ENCODE results near the gene CD180. TPM values are rescaled to one million over a fixed set of nuclear protein-coding genes. Genes with fewer than 3 reads are reported as not detected.

CD180 gene
- total RNA-seq, 1 experiment from 2014 or later = not detected

GRCh38 chr5:67200809-67201562 lies 4.4 kb upstream of the CD180 start:
- no TSS peak for BruUV-seq (replicated peaks)
- no peaks in the 10 kb centered on the region for H3K4me1 ChIP-seq
- peaks cover 5% of the 10 kb centered on the region; the same call in 1 of the 2 replicates for H3K9me3 ChIP-seq
- ChIA-PET CTCF (no interaction called here), POLR2A (no interaction called here)
- H3K4me3 Mint-ChIP-seq (ENCODE audit: unreplicated experiment) = no peak overlapping the region
- intact Hi-C loops (cut with micrococcal nuclease; ENCODE audit: unreplicated experiment) = no loop called here
- TF ChIP-seq CTCF (IDR thresholded peaks at IDR 0.05; ENCODE audit: insufficient read depth in 1 of 2, low read depth in 1 of 2, low read length in 1 of 2, severe bottlenecking in 1 of 2, unreplicated experiment in 1 of 2) = no peak
- H3K9me3 Mint-ChIP-seq (ENCODE audit: unreplicated experiment) = peaks cover 12% of the 10 kb centered on the region
- H3K27ac Mint-ChIP-seq (ENCODE audit: unreplicated experiment) = no peak overlapping the region
- no peak overlapping the region for H3K4me3 ChIP-seq (ENCODE audit: low read depth, low read length)
- no peaks in the 10 kb centered on the region for H3K36me3 Mint-ChIP-seq (ENCODE audit: insufficient read depth, unreplicated experiment)
- H3K27me3 ChIP-seq (replicated peaks; ENCODE audit: control insufficient read depth, insufficient read depth, low read length) = no peaks in the 10 kb centered on the region; the same call in 1 of the 2 replicates
- H3K36me3 ChIP-seq (ENCODE audit: control insufficient read depth, insufficient read depth, low read length) = no peaks in the 10 kb centered on the region
- no peak for DNase-seq
- no peaks in the 10 kb centered on the region for H3K27me3 Mint-ChIP-seq (ENCODE audit: insufficient read depth, unreplicated experiment)
- no peaks in the 10 kb centered on the region for H3K4me1 Mint-ChIP-seq (ENCODE audit: low read depth, unreplicated experiment)

GRCh38 chr5:67199859-67200258 lies 3.3 kb upstream of the CD180 start:
- H3K4me3 Mint-ChIP-seq (ENCODE audit: unreplicated experiment) = no peak overlapping the region
- no peaks in the 10 kb centered on the region for H3K4me1 ChIP-seq
- H3K27ac Mint-ChIP-seq (ENCODE audit: unreplicated experiment) = no peak overlapping the region
- H3K36me3 Mint-ChIP-seq (ENCODE audit: insufficient read depth, unreplicated experiment) = no peaks in the 10 kb centered on the region
- POLR2A ChIA-PET = no interaction called here
- no peaks in the 10 kb centered on the region; the same call in 1 of the 2 replicates for H3K27me3 ChIP-seq (replicated peaks; ENCODE audit: control insufficient read depth, insufficient read depth, low read length)
- H3K9me3 ChIP-seq = peaks cover 5% of the 10 kb centered on the region; the same call in 1 of the 2 replicates
- CTCF ChIA-PET = no interaction called here
- H3K4me1 Mint-ChIP-seq (ENCODE audit: low read depth, unreplicated experiment) = no peaks in the 10 kb centered on the region
- no peak overlapping the region for H3K4me3 ChIP-seq (ENCODE audit: low read depth, low read length)
- no peak for TF ChIP-seq CTCF (IDR thresholded peaks at IDR 0.05; ENCODE audit: insufficient read depth in 1 of 2, low read depth in 1 of 2, low read length in 1 of 2, severe bottlenecking in 1 of 2, unreplicated experiment in 1 of 2)
- DNase-seq = no peak
- BruUV-seq (replicated peaks) = no TSS peak
- peaks cover 12% of the 10 kb centered on the region for H3K9me3 Mint-ChIP-seq (ENCODE audit: unreplicated experiment)
- H3K36me3 ChIP-seq (ENCODE audit: control insufficient read depth, insufficient read depth, low read length) = no peaks in the 10 kb centered on the region
- no peaks in the 10 kb centered on the region for H3K27me3 Mint-ChIP-seq (ENCODE audit: insufficient read depth, unreplicated experiment)
- intact Hi-C loops (cut with micrococcal nuclease; ENCODE audit: unreplicated experiment) = no loop called here

GRCh38 chr5:67198917-67199316 lies 2.3 kb upstream of the CD180 start:
- Histone ChIP-seq H3K9me3 (peaks cover 5% of the 10 kb centered on the region; the same call in 1 of the 2 replicates), H3K27me3 (replicated peaks; ENCODE audit: control insufficient read depth, insufficient read depth, low read length) (no peaks in the 10 kb centered on the region; the same call in 1 of the 2 replicates), H3K4me3 (ENCODE audit: low read depth, low read length) (no peak overlapping the region), H3K36me3 (ENCODE audit: control insufficient read depth, insufficient read depth, low read length) (no peaks in the 10 kb centered on the region), H3K4me1 (no peaks in the 10 kb centered on the region)
- POLR2A ChIA-PET = no interaction called here
- Mint-ChIP-seq H3K9me3 (ENCODE audit: unreplicated experiment) (peaks cover 12% of the 10 kb centered on the region), H3K4me3 (ENCODE audit: unreplicated experiment) (no peak overlapping the region), H3K36me3 (ENCODE audit: insufficient read depth, unreplicated experiment) (no peaks in the 10 kb centered on the region), H3K4me1 (ENCODE audit: low read depth, unreplicated experiment) (no peaks in the 10 kb centered on the region), H3K27me3 (ENCODE audit: insufficient read depth, unreplicated experiment) (no peaks in the 10 kb centered on the region), H3K27ac (ENCODE audit: unreplicated experiment) (no peak overlapping the region)
- CTCF ChIA-PET = no interaction called here
- BruUV-seq (replicated peaks) = no TSS peak
- no peak for DNase-seq
- TF ChIP-seq CTCF (IDR thresholded peaks at IDR 0.05; ENCODE audit: insufficient read depth in 1 of 2, low read depth in 1 of 2, low read length in 1 of 2, severe bottlenecking in 1 of 2, unreplicated experiment in 1 of 2) = no peak
- intact Hi-C loops (cut with micrococcal nuclease; ENCODE audit: unreplicated experiment) = no loop called here

Data from Caco-2 (cell line).